Tibial nerve (tissue), 4 donors: ENCODE data around the gene DHRS1. TPM values are rescaled to one million over a fixed set of nuclear protein-coding genes. Genes with fewer than 3 reads are reported as not detected.

Source experiments
- DNase-seq, 2 donors: peaks; one replicate each; pipeline ENCODE4 v3.0.0-alpha.2; 2019; ENCODE audit warnings: low spot score in 2 of 2
- H3K27ac ChIP-seq, 4 donors: fragments of 200-600 bp; sonication (generic) in 3 of 4; one replicate each; pipeline ENCODE4 v1.5.1; 2017 to 2019; ENCODE audit warnings: mild to moderate bottlenecking in 1 of 4
- H3K27me3 ChIP-seq, 2 donors: fragments of 200-600 bp; sonication (generic) in 1 of 2; one replicate each; pipeline versions ENCODE4 v1.5.1 to v1.6.0; 2017 to 2019
- H3K36me3 ChIP-seq, 3 donors: fragments of 200-600 bp; sonication (generic); one replicate each; pipeline ENCODE4 v1.5.1; 2018 to 2019
- H3K4me1 ChIP-seq, 4 donors: fragments of 200-600 bp; sonication (generic) in 3 of 4; one replicate each; pipeline ENCODE4 v1.5.1; 2017 to 2019
- H3K4me3 ChIP-seq, 4 donors: fragments of 200-600 bp; sonication (generic) in 3 of 4; one replicate each; pipeline ENCODE4 v1.5.1; 2017 to 2019; ENCODE audit warnings: mild to moderate bottlenecking in 1 of 4, moderate library complexity in 1 of 4
- H3K9me3 ChIP-seq, 4 donors: fragments of 200-600 bp; sonication (generic) in 3 of 4; one replicate each; pipeline ENCODE4 v1.5.1; 2017 to 2019
- CTCF ChIP-seq, 5 experiments: fragments of 200-600 bp in 3 of 5; fragments of 450-650 bp in 2 of 5; sonication (generic) in 3 of 5; IDR thresholded peaks; one replicate each; pipeline ENCODE4 v1.5.1; 2016 to 2019; ENCODE audit warnings: antibody characterized with exemption in 5 of 5, mild to moderate bottlenecking in 3 of 5, moderate library complexity in 2 of 5
- EP300 ChIP-seq, 2 donors: sonication (generic); formaldehyde crosslinking; IDR thresholded peaks; one replicate each; pipeline ENCODE4 v1.6.1; 2017; ENCODE audit warnings: antibody characterized with exemption in 2 of 2, mild to moderate bottlenecking in 1 of 2
- POLR2A ChIP-seq, 2 donors: fragments of 450-650 bp; IDR thresholded peaks; one replicate each; pipeline ENCODE4 v1.6.1; 2017; ENCODE audit warnings: antibody characterized with exemption in 2 of 2, mild to moderate bottlenecking in 2 of 2, moderate library complexity in 2 of 2
- WGBS, 2 donors: methylation state at CpG; one replicate each; pipeline ENCODE4 v1.1.5; 2018; 5-methylcytosine and 5-hydroxymethylcytosine counted together
- total RNA-seq, 4 donors: library from RNA; depleted of rRNA; stranded (reverse); fragments of >200 nt; gene quantifications; one replicate each; pipeline ENCODE4 v1.1.0, GENCODE V29; 2016

The DHRS1 gene
- total RNA-seq, 4 donors from 2014 or later = 15.7 to 43.5 (median 22.6) TPM

- DNase-seq = no peak
- Histone ChIP-seq H3K4me3 (no peak overlapping the region), H3K27ac (no peak overlapping the region), H3K4me1 (peaks cover 0 to 26% (median under 1%) of the 10 kb centered on the region in 4 donors), H3K27me3 (no peaks in the 10 kb centered on the region), H3K9me3 (no peaks in the 10 kb centered on the region), H3K36me3 (peaks cover 0 to 9% (median 2%) of the 10 kb centered on the region in 3 donors)
- TF ChIP-seq POLR2A (IDR thresholded peaks at IDR 0.05) (no peak), CTCF (IDR thresholded peaks at IDR 0.05) (no peak), EP300 (IDR thresholded peaks at IDR 0.05) (no peak)
- 73 to 82% methylated on average over 11 of the region's 11 CpGs for WGBS, 2 donors
These were observed 15.0 kb downstream of the DHRS1 start for GRCh38 chr14:24284501-24285035.

GRCh38 chr14:24283796-24284460 is 15.7 kb downstream of the DHRS1 start:
- no peaks in the 10 kb centered on the region for H3K27me3 ChIP-seq
- WGBS, 2 donors = 82 to 94% methylated on average over 3 to 5 of the region's 5 CpGs
- no peak overlapping the region for H3K4me3 ChIP-seq
- TF ChIP-seq CTCF (IDR thresholded peaks at IDR 0.05) = no peak
- no peak for TF ChIP-seq POLR2A (IDR thresholded peaks at IDR 0.05)
- TF ChIP-seq EP300 (IDR thresholded peaks at IDR 0.05) = no peak
- DNase-seq = no peak
- H3K36me3 ChIP-seq = peaks cover 0 to 3% (median 0%) of the 10 kb centered on the region in 3 donors
- H3K4me1 ChIP-seq = peaks cover 0 to 30% (median 3%) of the 10 kb centered on the region in 4 donors
- H3K9me3 ChIP-seq = no peaks in the 10 kb centered on the region
- H3K27ac ChIP-seq = no peak overlapping the region

GRCh38 chr14:24282736-24283135 is 16.8 kb downstream of the DHRS1 start:
- Histone ChIP-seq H3K36me3 (no peaks in the 10 kb centered on the region), H3K4me1 (peaks cover 0 to 30% (median 8%) of the 10 kb centered on the region in 4 donors), H3K4me3 (no peak overlapping the region), H3K27me3 (no peaks in the 10 kb centered on the region), H3K27ac (no peak overlapping the region), H3K9me3 (no peaks in the 10 kb centered on the region)
- WGBS, 2 donors = 68 to 76% methylated on average over 3 of the region's 3 CpGs
- DNase-seq = no peak
- no peak for TF ChIP-seq CTCF (IDR thresholded peaks at IDR 0.05)
- TF ChIP-seq EP300 (IDR thresholded peaks at IDR 0.05) = no peak
- TF ChIP-seq POLR2A (IDR thresholded peaks at IDR 0.05) = no peak

GRCh38 chr14:24281636-24282035 is 17.9 kb downstream of the DHRS1 start:
- TF ChIP-seq POLR2A (IDR thresholded peaks at IDR 0.05) (no peak), CTCF (IDR thresholded peaks at IDR 0.05) (no peak), EP300 (IDR thresholded peaks at IDR 0.05) (no peak)
- H3K27me3 ChIP-seq = no peaks in the 10 kb centered on the region

GRCh38 chr14:24280797-24281460 is 18.7 kb downstream of the DHRS1 start:
- Histone ChIP-seq H3K27me3 (no peaks in the 10 kb centered on the region), H3K36me3 (no peaks in the 10 kb centered on the region), H3K27ac (peak overlapping the region in 2 of 4 donors; percentile 50 to 63), H3K9me3 (no peaks in the 10 kb centered on the region), H3K4me3 (no peak overlapping the region), H3K4me1 (peaks cover 0 to 34% (median 11%) of the 10 kb centered on the region in 4 donors)
- TF ChIP-seq POLR2A (IDR thresholded peaks at IDR 0.05) (no peak), CTCF (IDR thresholded peaks at IDR 0.05) (no peak), EP300 (IDR thresholded peaks at IDR 0.05) (no peak)
- 77 to 79% methylated on average over 6 of the region's 6 CpGs for WGBS, 2 donors
- DNase-seq = no peak

More at GRCh38 chr14:24281636-24282035, 17.9 kb downstream of the DHRS1 start:
- no peak for DNase-seq
- no peaks in the 10 kb centered on the region for H3K9me3 ChIP-seq
- no peak overlapping the region for H3K4me3 ChIP-seq
- peaks cover 0 to 34% (median 11%) of the 10 kb centered on the region in 4 donors for H3K4me1 ChIP-seq
- WGBS, 2 donors = 80 to 93% methylated on average over 7 of the region's 7 CpGs
- H3K27ac ChIP-seq = no peak overlapping the region
- H3K36me3 ChIP-seq = no peaks in the 10 kb centered on the region
